CD4-positive, alpha-beta memory T cell (primary cell): ENCODE measurements around the gene INSIG2. TPM values are rescaled to one million over a fixed set of nuclear protein-coding genes. Genes with fewer than 3 reads are reported as not detected.

Source experiments
- CTCF ChIA-PET: fragments of 350-600 bp; sonication (Branson Sonifier 250); formaldehyde crosslinking; loops from one replicate; lab custom pipeline; 2021; ENCODE audit warnings: inconsistent platforms; ENCODE audit not compliant: partially characterized antibody; lab: Charles Lee
- POLR2A ChIA-PET: fragments of 350-600 bp; sonication (Branson Sonifier 250); formaldehyde crosslinking; loops from one replicate; lab custom pipeline; 2021; ENCODE audit not compliant: partially characterized antibody; lab: Charles Lee
- DNase-seq, 5 donors: peaks; one replicate each; pipeline versions ENCODE4 v3.0.0 to v3.0.0-alpha.2; 2020 to 2022; ENCODE audit warnings: mixed read lengths in 1 of 5
- H3K27ac ChIP-seq: one replicate; pipeline ENCODE4 v1.7.0; 2013; ENCODE audit warnings: low read depth, low read length
- H3K27me3 ChIP-seq: 2 replicates; pipeline ENCODE4 v1.7.0; 2013; ENCODE audit warnings: mild to moderate bottlenecking, low read length, moderate library complexity; ENCODE audit not compliant: insufficient read depth
- H3K36me3 ChIP-seq: 2 replicates; pipeline ENCODE4 v1.7.0; 2013; ENCODE audit warnings: mild to moderate bottlenecking, low read length, moderate library complexity; ENCODE audit not compliant: insufficient read depth
- H3K4me1 ChIP-seq: 2 replicates; pipeline ENCODE4 v1.7.0; 2013; ENCODE audit warnings: mild to moderate bottlenecking, low read length, moderate library complexity; ENCODE audit not compliant: insufficient read depth
- H3K4me3 ChIP-seq, 2 donors: one replicate each; pipeline ENCODE4 v1.7.0; 2013; ENCODE audit warnings: low read length in 2 of 2, mild to moderate bottlenecking in 1 of 2
- H3K9me3 ChIP-seq, 2 donors: one replicate each; pipeline ENCODE4 v1.7.0; 2013; ENCODE audit warnings: low read length in 2 of 2, control low read depth in 1 of 2; ENCODE audit not compliant: control insufficient read depth in 1 of 2
- H3K27ac Mint-ChIP-seq, 7 donors: one replicate each; pipeline ENCODE4 v1.8.0; 2020 to 2021; ENCODE audit warnings: mixed read lengths in 7 of 7, mild to moderate bottlenecking in 6 of 7, inconsistent platforms in 3 of 7, moderate library complexity in 3 of 7
- H3K27me3 Mint-ChIP-seq, 2 donors: one replicate each; pipeline ENCODE4 v1.8.0; 2020 to 2021; ENCODE audit warnings: mixed read lengths in 2 of 2
- H3K36me3 Mint-ChIP-seq, 2 donors: one replicate each; pipeline ENCODE4 v1.8.0; 2020 to 2021; ENCODE audit warnings: mixed read lengths in 2 of 2, inconsistent platforms in 1 of 2, mild to moderate bottlenecking in 1 of 2
- H3K4me1 Mint-ChIP-seq, 4 donors: one replicate each; pipeline ENCODE4 v1.8.0; 2020 to 2021; ENCODE audit warnings: mixed read lengths in 4 of 4, mild to moderate bottlenecking in 1 of 4
- H3K4me3 Mint-ChIP-seq, 8 donors: one replicate each; pipeline ENCODE4 v1.8.0; 2020 to 2021; ENCODE audit warnings: mixed read lengths in 8 of 8, mild to moderate bottlenecking in 7 of 8, moderate library complexity in 6 of 8, inconsistent platforms in 3 of 8
- H3K9me3 Mint-ChIP-seq, 8 donors: one replicate each; pipeline ENCODE4 v1.8.0; 2020 to 2021; ENCODE audit warnings: mixed read lengths in 8 of 8, mild to moderate bottlenecking in 5 of 8, inconsistent platforms in 3 of 8, moderate library complexity in 1 of 8
- intact Hi-C: fragments of 100-400 bp; cut with micrococcal nuclease; formaldehyde crosslinking; loops from one replicate; pipeline ENCODE4 v1.15.1; 2023
- polyA plus RNA-seq, 2 donors: library from polyadenylated mRNA; unstranded; fragments of 300-500 nt; fragmentation: Illumina TruSeq; gene quantifications; one replicate each; pipeline ENCODE4 v1.2.3, GENCODE V29; 2021
- total RNA-seq, 2 experiments: library from RNA; stranded (reverse); gene quantifications; one replicate each; pipeline ENCODE4 v1.2.3, GENCODE V29; 2021

The INSIG2 gene
- total and polyA plus RNA-seq, 4 experiments from 2014 or later: 18.0 to 41.1 (median 25.0) TPM

GRCh38 chr2:118130385-118130784, 42.1 kb downstream of the INSIG2 start:
- Mint-ChIP-seq H3K27me3 (peaks cover 11 to 24% of the 10 kb centered on the region in 2 donors), H3K27ac (no peak overlapping the region), H3K4me3 (no peak overlapping the region), H3K4me1 (peaks cover 5 to 10% (median 8%) of the 10 kb centered on the region in 4 donors), H3K9me3 (peaks cover 0 to 9% (median 0%) of the 10 kb centered on the region in 8 donors), H3K36me3 (no peaks in the 10 kb centered on the region)
- DNase-seq: no peak
- H3K27me3 ChIP-seq: no peaks in the 10 kb centered on the region
- no peaks in the 10 kb centered on the region for H3K9me3 ChIP-seq
- no peak overlapping the region for H3K4me3 ChIP-seq
- H3K36me3 ChIP-seq: no peaks in the 10 kb centered on the region
- no peak overlapping the region for H3K27ac ChIP-seq
- no peaks in the 10 kb centered on the region for H3K4me1 ChIP-seq
- ChIA-PET CTCF (interaction anchor here (1.4 kb wide), 1 partner anchor 63 kb away, joined by 3 read pairs; no protein-coding TSS in a partner anchor), POLR2A (no interaction called here)
- intact Hi-C loops: no loop called here

- H3K27ac Mint-ChIP-seq: no peak overlapping the region
Observed at GRCh38 chr2:118131771-118132170, 43.5 kb downstream of the INSIG2 start.

GRCh38 chr2:118133916-118134315, 45.6 kb downstream of the INSIG2 start:
- Mint-ChIP-seq H3K4me3 (no peak overlapping the region), H3K36me3 (no peaks in the 10 kb centered on the region), H3K27me3 (peaks cover 0 to 4% of the 10 kb centered on the region in 2 donors), H3K4me1 (peaks cover 5 to 10% (median 8%) of the 10 kb centered on the region in 4 donors), H3K9me3 (peaks cover 0 to 9% (median 0%) of the 10 kb centered on the region in 8 donors), H3K27ac (no peak overlapping the region)
- Histone ChIP-seq H3K27me3 (no peaks in the 10 kb centered on the region), H3K4me3 (no peak overlapping the region), H3K9me3 (no peaks in the 10 kb centered on the region), H3K27ac (no peak overlapping the region), H3K4me1 (no peaks in the 10 kb centered on the region), H3K36me3 (no peaks in the 10 kb centered on the region)
- POLR2A ChIA-PET: no interaction called here
- intact Hi-C loops: no loop called here
- CTCF ChIA-PET: no interaction called here
- DNase-seq: no peak

More at GRCh38 chr2:118131771-118132170, 43.5 kb downstream of the INSIG2 start:
- Histone ChIP-seq H3K4me3 (no peak overlapping the region), H3K36me3 (no peaks in the 10 kb centered on the region), H3K27ac (no peak overlapping the region), H3K27me3 (no peaks in the 10 kb centered on the region), H3K9me3 (no peaks in the 10 kb centered on the region), H3K4me1 (no peaks in the 10 kb centered on the region)
- Mint-ChIP-seq H3K36me3 (no peaks in the 10 kb centered on the region), H3K4me3 (no peak overlapping the region), H3K4me1 (peaks cover 5 to 10% (median 8%) of the 10 kb centered on the region in 4 donors), H3K9me3 (peaks cover 0 to 9% (median 0%) of the 10 kb centered on the region in 8 donors), H3K27me3 (peaks cover 7 to 13% of the 10 kb centered on the region in 2 donors)
- ChIA-PET CTCF (interaction anchor here (0.7 to 1.4 kb wide), 2 partner anchors 64 to 99 kb away, joined by 3 read pairs; no protein-coding TSS in a partner anchor), POLR2A (no interaction called here)
- intact Hi-C loops: no loop called here
- no peak for DNase-seq

GRCh38 chr2:118134650-118135049, 46.4 kb downstream of the INSIG2 start:
- no peaks in the 10 kb centered on the region for H3K27me3 ChIP-seq
- no peak overlapping the region for H3K4me3 ChIP-seq
- ChIA-PET POLR2A (no interaction called here), CTCF (no interaction called here)
- no peaks in the 10 kb centered on the region for H3K36me3 ChIP-seq
- Mint-ChIP-seq H3K4me1 (peaks cover 5 to 10% (median 8%) of the 10 kb centered on the region in 4 donors), H3K9me3 (peaks cover 0 to 9% (median 0%) of the 10 kb centered on the region in 8 donors), H3K27ac (no peak overlapping the region), H3K36me3 (no peaks in the 10 kb centered on the region), H3K27me3 (peaks cover 0 to 2% of the 10 kb centered on the region in 2 donors), H3K4me3 (no peak overlapping the region)
- no peak overlapping the region for H3K27ac ChIP-seq
- intact Hi-C loops: no loop called here
- DNase-seq: no peak
- H3K9me3 ChIP-seq: no peaks in the 10 kb centered on the region
- H3K4me1 ChIP-seq: no peaks in the 10 kb centered on the region

- ChIA-PET CTCF (no interaction called here), POLR2A (no interaction called here)
- H3K4me3 Mint-ChIP-seq: no peak overlapping the region
- H3K27me3 ChIP-seq: no peaks in the 10 kb centered on the region
- DNase-seq: no peak
- H3K27me3 Mint-ChIP-seq: peaks cover 14 to 15% of the 10 kb centered on the region in 2 donors
- H3K36me3 Mint-ChIP-seq: peaks cover 0 to 3% of the 10 kb centered on the region in 2 donors
- no peaks in the 10 kb centered on the region for H3K9me3 ChIP-seq
- no peak overlapping the region for H3K27ac ChIP-seq
- H3K9me3 Mint-ChIP-seq: peaks cover 0 to 5% (median 0%) of the 10 kb centered on the region in 8 donors
- intact Hi-C loops: no loop called here
- no peaks in the 10 kb centered on the region for H3K36me3 ChIP-seq
- H3K4me3 ChIP-seq: no peak overlapping the region
- H3K4me1 Mint-ChIP-seq: peaks cover 0 to 11% (median 2%) of the 10 kb centered on the region in 4 donors
- peak overlapping the region in 1 of 7 donors; percentile 78 for H3K27ac Mint-ChIP-seq
- no peaks in the 10 kb centered on the region for H3K4me1 ChIP-seq
Observed at GRCh38 chr2:118145207-118145606, 56.9 kb downstream of the INSIG2 start.

GRCh38 chr2:118145806-118146205, 57.5 kb downstream of the INSIG2 start:
- ChIA-PET CTCF (no interaction called here), POLR2A (no interaction called here)
- H3K9me3 ChIP-seq: no peaks in the 10 kb centered on the region
- H3K4me3 ChIP-seq: no peak overlapping the region
- Mint-ChIP-seq H3K36me3 (peaks cover 0 to 3% of the 10 kb centered on the region in 2 donors), H3K4me1 (peaks cover 0 to 11% (median 2%) of the 10 kb centered on the region in 4 donors), H3K9me3 (peaks cover 0 to 5% (median 0%) of the 10 kb centered on the region in 8 donors), H3K27ac (no peak overlapping the region), H3K4me3 (no peak overlapping the region), H3K27me3 (peaks cover 14 to 17% of the 10 kb centered on the region in 2 donors)
- no peaks in the 10 kb centered on the region for H3K4me1 ChIP-seq
- no peak overlapping the region for H3K27ac ChIP-seq
- H3K36me3 ChIP-seq: no peaks in the 10 kb centered on the region
- no peak for DNase-seq
- H3K27me3 ChIP-seq: no peaks in the 10 kb centered on the region
- intact Hi-C loops: no loop called here

- Histone ChIP-seq H3K9me3 (no peaks in the 10 kb centered on the region), H3K4me3 (no peak overlapping the region), H3K27ac (no peak overlapping the region), H3K4me1 (no peaks in the 10 kb centered on the region), H3K27me3 (no peaks in the 10 kb centered on the region), H3K36me3 (no peaks in the 10 kb centered on the region)
- no peak for DNase-seq
- intact Hi-C loops: no loop called here
- POLR2A ChIA-PET: no interaction called here
- no peak overlapping the region for H3K4me3 Mint-ChIP-seq
- H3K36me3 Mint-ChIP-seq: peaks cover 0 to 3% of the 10 kb centered on the region in 2 donors
- no peak overlapping the region for H3K27ac Mint-ChIP-seq
- CTCF ChIA-PET: no interaction called here
- peaks cover 0 to 5% (median 0%) of the 10 kb centered on the region in 8 donors for H3K9me3 Mint-ChIP-seq
- H3K4me1 Mint-ChIP-seq: peaks cover 0 to 11% (median 2%) of the 10 kb centered on the region in 4 donors
- H3K27me3 Mint-ChIP-seq: peaks cover 14 to 17% of the 10 kb centered on the region in 2 donors
Observed at GRCh38 chr2:118146315-118147283, 58.3 kb downstream of the INSIG2 start.
